WTC11 (cell line): ENCODE measurements around the gene STYK1. TPM values are rescaled to one million over a fixed set of nuclear protein-coding genes. Genes with fewer than 3 reads are reported as not detected.

Experiments
- AR ChIP-seq: fragments of 250-450 bp; sonication (Bioruptor Pico); IDR thresholded peaks from 2 replicates; pipeline ENCODE4 v1.9.0; 2021; ENCODE audit warnings: mild to moderate bottlenecking
- ARID4B ChIP-seq: sonication (generic); formaldehyde crosslinking; IDR thresholded peaks from 2 replicates; pipeline ENCODE4 v1.8.0; 2023; ENCODE audit warnings: missing genetic modification reagents, mild to moderate bottlenecking, borderline replicate concordance
- ATF2 ChIP-seq: sonication (generic); formaldehyde crosslinking; IDR thresholded peaks from 2 replicates; pipeline ENCODE4 v1.8.1; 2022; ENCODE audit warnings: low read depth, missing genetic modification reagents, borderline replicate concordance
- CDX4 ChIP-seq: fragments of 250-450 bp; sonication (Bioruptor Pico); IDR thresholded peaks from 2 replicates; pipeline ENCODE4 v1.9.0; 2021; ENCODE audit warnings: moderate library complexity, mild to moderate bottlenecking, inconsistent platforms, borderline replicate concordance
- E2F5 ChIP-seq: sonication (generic); formaldehyde crosslinking; IDR thresholded peaks from 2 replicates; pipeline ENCODE4 v1.8.1; 2022; ENCODE audit warnings: mild to moderate bottlenecking, moderate library complexity, missing genetic modification reagents
- ELF4 ChIP-seq: sonication (generic); formaldehyde crosslinking; IDR thresholded peaks from 2 replicates; pipeline ENCODE4 v1.8.1; 2022; ENCODE audit warnings: low read depth, mild to moderate bottlenecking, moderate library complexity, missing genetic modification reagents
- FOXK1 ChIP-seq: sonication (generic); formaldehyde crosslinking; IDR thresholded peaks from 2 replicates; pipeline ENCODE4 v1.8.0; 2022; ENCODE audit warnings: mild to moderate bottlenecking, moderate library complexity, missing genetic modification reagents
- GABPB1 ChIP-seq: sonication (generic); formaldehyde crosslinking; IDR thresholded peaks from 2 replicates; pipeline ENCODE4 v1.8.1; 2023; ENCODE audit warnings: mild to moderate bottlenecking, missing genetic modification reagents
- MXD4 ChIP-seq: fragments of 250-450 bp; sonication (Bioruptor Pico); IDR thresholded peaks from 2 replicates; pipeline ENCODE4 v1.8.0; 2021; ENCODE audit warnings: mild to moderate bottlenecking, moderate library complexity, borderline replicate concordance
- PREB ChIP-seq: sonication (generic); formaldehyde crosslinking; IDR thresholded peaks from 2 replicates; pipeline ENCODE4 v1.8.1; 2022; ENCODE audit warnings: mild to moderate bottlenecking, missing genetic modification reagents, moderate library complexity, borderline replicate concordance
- PRRX2 ChIP-seq: fragments of 250-450 bp; sonication (Bioruptor Pico); IDR thresholded peaks from 2 replicates; pipeline ENCODE4 v1.8.0; 2021; ENCODE audit warnings: mild to moderate bottlenecking
- RELA ChIP-seq: sonication (generic); formaldehyde crosslinking; IDR thresholded peaks from 2 replicates; pipeline ENCODE4 v1.8.1; 2022; ENCODE audit warnings: missing genetic modification reagents, mild to moderate bottlenecking, borderline replicate concordance
- RORB ChIP-seq: fragments of 250-450 bp; sonication (Bioruptor Pico); IDR thresholded peaks from 2 replicates; pipeline ENCODE4 v1.9.0; 2021; ENCODE audit warnings: mild to moderate bottlenecking
- SMAD3 ChIP-seq: sonication (generic); formaldehyde crosslinking; IDR thresholded peaks from 2 replicates; pipeline ENCODE4 v1.8.0; 2022; ENCODE audit warnings: missing genetic modification reagents, mild to moderate bottlenecking, borderline replicate concordance
- TCF7 ChIP-seq: sonication (generic); formaldehyde crosslinking; IDR thresholded peaks from 2 replicates; pipeline ENCODE4 v1.8.0; 2022; ENCODE audit warnings: mild to moderate bottlenecking, low read depth, missing genetic modification reagents, moderate library complexity
- TEAD1 ChIP-seq: sonication (generic); formaldehyde crosslinking; IDR thresholded peaks from 2 replicates; pipeline ENCODE4 v1.8.0; 2022; ENCODE audit warnings: mild to moderate bottlenecking, missing genetic modification reagents
- TP53 ChIP-seq: sonication (generic); formaldehyde crosslinking; IDR thresholded peaks from 2 replicates; pipeline ENCODE4 v1.8.1; 2023; ENCODE audit warnings: mild to moderate bottlenecking, missing genetic modification reagents
- USF1 ChIP-seq: sonication (generic); formaldehyde crosslinking; IDR thresholded peaks from 2 replicates; pipeline ENCODE4 v1.8.0; 2022; ENCODE audit warnings: mild to moderate bottlenecking, missing genetic modification reagents
- USF2 ChIP-seq: sonication (generic); formaldehyde crosslinking; IDR thresholded peaks from 2 replicates; pipeline ENCODE4 v1.8.1; 2023; ENCODE audit warnings: mild to moderate bottlenecking, missing genetic modification reagents, moderate library complexity
- ZNF138 ChIP-seq: sonication (generic); formaldehyde crosslinking; conservative IDR thresholded peaks from 2 replicates; pipeline ENCODE4 v1.8.1; 2022; ENCODE audit warnings: mild to moderate bottlenecking, moderate library complexity, missing genetic modification reagents
- ZNF396 ChIP-seq: fragments of 250-450 bp; sonication (Bioruptor Pico); IDR thresholded peaks from 2 replicates; pipeline ENCODE4 v1.8.0; 2021; ENCODE audit warnings: mild to moderate bottlenecking, moderate library complexity, borderline replicate concordance
- ZNF425 ChIP-seq: fragments of 250-450 bp; sonication (Bioruptor Pico); conservative IDR thresholded peaks from 2 replicates; pipeline ENCODE4 v1.9.0; 2021; ENCODE audit warnings: mild to moderate bottlenecking
- total RNA-seq: library from RNA; stranded (reverse); gene quantifications from 3 replicates; pipeline ENCODE4 v1.2.3, GENCODE V29; 2021

STYK1 gene
- total RNA-seq, 1 experiment from 2014 or later: 1.6 TPM

- TF ChIP-seq USF2 (CRISPR knock-in tag): peak; percentile 67
- TF ChIP-seq AR (CRISPR knock-in tag): no peak
- TF ChIP-seq ZNF425: no peak
- no peak for TF ChIP-seq TP53 (CRISPR knock-in tag)
- TF ChIP-seq PREB (CRISPR knock-in tag): 0 out of 2 replicates have a peak, but pooled peaks have one; percentile 21
- TF ChIP-seq CDX4 (CRISPR knock-in tag): no peak
- TF ChIP-seq RORB (CRISPR knock-in tag): no peak
- no peak for TF ChIP-seq RELA (CRISPR knock-in tag)
- no peak for TF ChIP-seq TCF7 (CRISPR knock-in tag)
- no peak for TF ChIP-seq ZNF138 (CRISPR knock-in tag)
- no peak for TF ChIP-seq E2F5 (CRISPR knock-in tag)
- no peak for TF ChIP-seq ELF4 (CRISPR knock-in tag)
- 0 out of 2 replicates have a peak, but pooled peaks have one; percentile 36 for TF ChIP-seq PRRX2 (CRISPR knock-in tag)
- TF ChIP-seq GABPB1 (CRISPR knock-in tag): peak; percentile 84
- no peak for TF ChIP-seq MXD4 (CRISPR knock-in tag)
- TF ChIP-seq ZNF396 (CRISPR knock-in tag): no peak
- TF ChIP-seq ATF2 (CRISPR knock-in tag): 0 out of 2 replicates have a peak, but pooled peaks have one; percentile 31
- TF ChIP-seq ARID4B (CRISPR knock-in tag): 0 out of 2 replicates have a peak, but pooled peaks have one; percentile 59
- TF ChIP-seq USF1: peak; percentile 69
- TF ChIP-seq TEAD1 (CRISPR knock-in tag): no peak
- TF ChIP-seq FOXK1 (CRISPR knock-in tag): no peak
- no peak for TF ChIP-seq SMAD3 (CRISPR knock-in tag)
Observed at GRCh38 chr12:10721651-10722501, 48.0 kb upstream of the STYK1 start (continued).
